GM18909 (cell line): ENCODE measurements around the gene PTMA.
"Not testable (repeated sequence)": the region's sequence is repeated elsewhere in the genome, so short reads cannot be mapped to it uniquely, and the experiment has no call there.

ENCODE experiments used
- ATAC-seq: cut with Tn5 transposase; IDR thresholded peaks from one replicate; pipeline ENCODE4 v1.9.1; 2021; ENCODE audit warnings: mild to moderate bottlenecking; ENCODE audit not compliant: unreplicated experiment, poor library complexity

Gene PTMA

DNA sequence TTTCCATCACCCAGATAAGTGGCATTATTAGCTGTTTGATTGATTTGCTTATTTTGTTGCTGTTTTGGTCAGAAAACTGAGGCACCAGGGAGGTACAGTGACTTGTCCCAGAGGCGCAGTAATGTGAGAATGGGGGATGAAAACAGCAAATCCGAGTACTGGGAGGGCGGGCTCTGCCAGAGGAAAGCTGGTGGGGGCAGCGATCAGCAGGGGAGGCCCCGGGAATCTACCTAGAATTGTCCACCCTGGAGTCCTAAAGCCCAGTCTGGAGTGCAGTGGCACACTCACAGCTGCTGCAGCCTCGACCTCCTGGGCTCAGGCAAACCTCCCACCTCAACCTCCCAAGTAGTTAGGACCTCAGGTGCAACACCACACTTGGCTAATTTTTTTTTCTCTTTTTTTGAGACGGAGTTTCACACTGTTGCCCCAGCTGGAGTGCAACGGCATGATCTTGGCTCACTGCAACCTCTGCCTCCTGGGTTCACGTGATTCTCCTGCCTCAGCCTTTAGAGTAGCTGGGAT, 17.0 kb upstream of the PTMA start:
- ATAC-seq: no peak

GRCh38 chr2:231692847-231693246, 15.5 kb upstream of the PTMA start:
- ATAC-seq: no peak

GRCh38 chr2:231693956-231694355, 14.4 kb upstream of the PTMA start:
- no peak for ATAC-seq

DNA sequence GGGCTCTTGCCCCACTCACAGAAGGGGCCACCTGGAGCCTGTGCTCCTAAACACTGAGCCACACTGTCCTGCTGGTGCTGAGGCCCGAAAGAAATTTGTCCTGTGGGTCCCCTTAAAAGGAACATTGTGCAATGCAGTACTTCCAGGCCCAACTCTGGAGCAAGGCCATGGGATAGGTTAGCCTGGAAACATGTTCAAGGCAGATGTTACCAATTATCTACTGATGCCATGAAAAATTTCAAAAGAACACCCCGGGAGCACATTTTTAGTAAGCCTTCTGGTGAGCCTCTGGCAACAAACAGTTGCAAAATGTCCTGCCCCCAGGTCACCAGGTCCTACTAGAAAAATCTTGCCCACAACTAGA, 12.3 kb upstream of the PTMA start:
- ATAC-seq: no peak

GRCh38 chr2:231699006-231699405, 9.3 kb upstream of the PTMA start:
- no peak for ATAC-seq

GRCh38 chr2:231701456-231702373, 6.6 kb upstream of the PTMA start:
- no peak for ATAC-seq

GRCh38 chr2:231704017-231704416, 4.3 kb upstream of the PTMA start:
- ATAC-seq: no peak

- peak; percentile 42 for ATAC-seq
These were observed 1.3 kb upstream of the PTMA start for GRCh38 chr2:231706731-231707624.

GRCh38 chr2:231707625-231707926, 749 bp upstream of the PTMA start:
- no peak for ATAC-seq

GRCh38 chr2:231708773-231709635, 679 bp downstream of the PTMA start:
- ATAC-seq: no peak

- no peak for ATAC-seq
These were observed 1.3 kb downstream of the PTMA start for GRCh38 chr2:231709636-231709980.

GRCh38 chr2:231709981-231710798, 1.9 kb downstream of the PTMA start:
- peak; percentile 21 for ATAC-seq

DNA sequence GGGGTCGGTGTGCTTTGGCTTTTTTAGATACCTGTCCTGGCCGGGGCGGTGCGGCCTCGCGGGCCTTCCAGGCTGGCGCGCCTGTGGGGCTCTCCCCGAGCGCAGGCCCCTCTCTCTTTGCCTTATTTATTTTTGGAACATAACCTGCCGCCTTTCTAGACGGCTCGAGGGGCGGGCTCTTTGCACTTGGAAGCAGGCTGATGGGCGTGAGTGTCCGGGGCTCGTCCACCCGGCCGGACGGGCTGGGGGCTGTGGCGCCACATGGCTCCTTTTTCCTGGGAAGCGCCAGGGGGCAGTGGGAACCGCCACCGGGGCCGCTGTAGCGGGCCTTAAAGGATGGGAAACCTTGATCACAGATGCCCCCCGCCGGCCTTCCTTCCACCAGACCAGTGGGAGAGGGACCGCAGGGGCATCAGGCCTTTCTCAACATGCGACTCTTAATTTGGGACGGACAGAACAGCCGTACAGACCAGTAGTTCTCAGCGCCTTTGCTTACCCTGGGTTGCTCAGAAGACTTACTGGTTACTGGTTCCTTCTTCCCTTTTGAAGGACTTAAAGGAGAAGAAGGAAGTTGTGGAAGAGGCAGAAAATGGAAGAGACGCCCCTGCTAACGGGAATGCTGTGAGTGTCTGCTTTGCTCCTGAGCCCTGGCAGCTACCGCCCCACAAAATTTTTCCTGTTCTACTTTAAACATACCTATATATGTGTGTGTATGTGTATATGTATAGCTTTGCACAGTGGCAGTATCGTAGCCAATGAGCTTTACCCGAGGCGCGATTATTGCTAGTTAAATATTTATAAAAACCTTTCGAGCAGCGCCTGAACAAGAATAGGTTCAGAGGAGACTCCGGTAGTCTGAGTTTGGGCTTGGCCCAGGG, 2.7 kb downstream of the PTMA start:
- ATAC-seq: no peak

DNA sequence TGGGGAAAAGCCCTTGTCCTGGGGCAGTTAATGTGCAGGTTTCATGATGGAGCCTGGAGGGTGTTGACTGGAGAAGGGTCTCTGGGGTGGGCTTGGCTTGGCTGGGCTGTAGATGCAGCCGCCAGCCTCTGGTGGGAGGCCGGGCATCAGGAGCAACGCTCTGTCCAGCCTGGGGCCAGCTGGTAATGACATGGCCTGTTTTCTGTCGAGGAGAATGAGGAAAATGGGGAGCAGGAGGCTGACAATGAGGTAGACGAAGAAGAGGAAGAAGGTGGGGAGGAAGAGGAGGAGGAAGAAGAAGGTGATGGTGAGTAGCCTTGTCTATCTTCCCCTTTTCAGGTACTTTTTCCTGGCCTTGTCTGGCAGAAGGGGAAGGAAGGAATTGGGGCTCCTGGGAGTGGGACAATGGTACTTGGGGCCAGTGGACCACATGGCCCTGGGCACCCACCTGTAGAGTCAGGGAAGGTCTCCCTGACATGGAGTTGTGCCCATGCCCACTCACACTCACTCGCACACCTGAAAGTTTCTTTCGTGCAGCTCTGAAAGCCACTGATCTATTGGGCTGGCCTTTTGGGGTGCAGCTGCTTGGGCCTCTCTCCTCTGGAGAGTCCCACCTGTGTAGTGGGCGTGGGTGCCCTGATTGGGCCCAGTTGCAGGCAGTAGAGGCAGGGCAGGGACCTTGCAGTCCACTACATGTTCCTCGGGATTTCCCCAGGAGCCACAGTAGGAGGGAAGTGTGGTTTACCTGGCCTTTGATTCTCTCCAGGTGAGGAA, 3.5 kb downstream of the PTMA start:
- ATAC-seq: no peak

GRCh38 chr2:231712451-231713021, 4.2 kb downstream of the PTMA start:
- ATAC-seq: not testable (repeated sequence)

- ATAC-seq: not testable (repeated sequence)
These were observed 5.0 kb downstream of the PTMA start for GRCh38 chr2:231713406-231713729.

DNA sequence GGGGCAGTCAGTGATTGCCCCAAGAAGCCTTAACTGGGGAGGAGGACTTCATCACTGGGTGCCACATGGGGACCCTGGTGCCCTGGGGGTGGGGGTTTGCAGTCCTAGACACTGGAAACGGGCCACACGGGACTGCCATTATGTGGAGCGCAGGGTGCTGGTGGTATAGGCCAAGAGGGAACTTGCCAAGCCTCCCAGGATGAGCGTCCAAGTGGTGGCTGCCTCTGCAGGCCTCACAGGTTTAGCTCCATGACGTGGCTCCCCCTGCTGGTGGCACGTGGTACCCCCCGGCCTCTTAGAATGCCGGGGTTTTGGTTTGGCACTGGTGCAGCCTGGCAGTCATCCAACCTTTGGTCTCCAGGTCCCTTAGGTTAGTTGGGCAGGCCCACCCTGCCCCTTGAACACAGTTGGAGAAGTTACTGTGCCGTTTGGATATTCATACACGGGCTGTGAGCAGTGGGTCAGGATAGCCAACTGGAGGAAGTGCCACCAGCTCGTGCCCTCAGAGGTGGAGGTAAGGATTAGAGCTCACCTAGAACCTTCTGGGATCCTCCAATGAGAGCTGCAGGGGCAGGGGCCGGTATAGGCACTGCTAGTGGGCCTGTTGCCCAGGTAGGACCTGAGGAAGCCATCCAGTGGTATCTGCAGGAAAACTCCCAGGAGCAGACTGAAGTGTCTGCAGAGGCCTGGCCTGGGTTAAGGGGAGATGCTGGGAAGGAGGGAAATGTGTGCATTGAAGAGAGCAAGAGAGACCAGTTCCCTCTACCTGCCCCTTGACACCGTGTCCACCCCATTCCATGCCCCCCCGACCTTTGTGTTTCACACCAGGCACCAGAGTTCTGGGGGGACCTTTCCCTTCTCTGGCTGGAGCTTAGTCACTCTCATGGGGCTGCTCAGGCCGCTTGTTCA, 5.7 kb downstream of the PTMA start:
- peak; percentile 30 for ATAC-seq
